Measurements from ENCODE around the gene TUBGCP6. TPM values are rescaled to one million over a fixed set of nuclear protein-coding genes. Genes with fewer than 3 reads are reported as not detected.

TUBGCP6 gene
- total and polyA plus RNA-seq, 10 of the 15 experiments (the other 5 are each of a cell fraction or from before 2014, with no cell fraction given) = 0.74 to 41.4 (median 19.4) TPM

DNA sequence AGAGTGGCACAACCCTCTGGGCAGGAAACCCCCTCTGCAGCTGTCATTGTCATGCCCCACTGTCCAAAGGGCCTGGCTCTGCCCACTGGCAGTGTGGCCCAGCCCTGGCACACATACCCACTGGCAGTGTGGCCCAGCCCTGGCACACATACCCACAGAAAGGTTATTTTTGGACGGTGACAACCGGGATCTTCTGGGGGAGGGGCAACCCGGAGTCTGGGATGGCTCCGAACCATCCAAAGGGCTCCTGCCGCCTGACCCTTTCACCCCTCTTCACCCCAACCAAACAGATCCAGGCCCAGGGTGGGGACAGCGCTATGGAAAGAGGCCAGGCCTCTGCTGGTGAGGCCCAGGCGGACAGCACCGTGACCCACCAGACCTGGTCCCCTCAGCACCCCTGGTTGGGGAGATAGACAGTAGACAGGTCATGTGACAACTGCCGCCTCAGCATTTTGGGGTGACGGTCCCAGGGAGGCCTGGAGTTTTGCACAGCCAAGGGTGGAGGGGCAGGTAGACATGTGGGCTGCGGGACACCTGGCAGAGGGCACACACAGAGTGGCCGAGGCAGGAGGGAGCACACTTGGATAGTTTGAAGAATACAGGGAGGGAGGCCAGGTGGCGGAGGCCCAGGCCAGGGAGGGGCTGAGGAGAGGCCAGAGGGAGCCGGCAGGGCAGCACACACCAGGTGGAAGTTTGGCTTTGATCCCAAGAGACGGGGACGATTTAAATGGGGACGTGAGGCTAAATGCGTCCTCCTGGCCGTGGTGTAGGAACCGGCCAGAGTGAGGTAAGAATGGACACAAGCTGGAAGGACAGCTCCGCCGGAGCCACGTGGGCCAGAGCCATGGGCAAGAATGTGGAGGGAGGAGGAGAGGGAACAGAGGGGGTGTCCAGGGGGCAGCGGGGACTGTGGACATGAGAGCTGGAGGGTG, 13.8 kb upstream of the TUBGCP6 start (continued):
- TF ChIP-seq, protein P1, sequence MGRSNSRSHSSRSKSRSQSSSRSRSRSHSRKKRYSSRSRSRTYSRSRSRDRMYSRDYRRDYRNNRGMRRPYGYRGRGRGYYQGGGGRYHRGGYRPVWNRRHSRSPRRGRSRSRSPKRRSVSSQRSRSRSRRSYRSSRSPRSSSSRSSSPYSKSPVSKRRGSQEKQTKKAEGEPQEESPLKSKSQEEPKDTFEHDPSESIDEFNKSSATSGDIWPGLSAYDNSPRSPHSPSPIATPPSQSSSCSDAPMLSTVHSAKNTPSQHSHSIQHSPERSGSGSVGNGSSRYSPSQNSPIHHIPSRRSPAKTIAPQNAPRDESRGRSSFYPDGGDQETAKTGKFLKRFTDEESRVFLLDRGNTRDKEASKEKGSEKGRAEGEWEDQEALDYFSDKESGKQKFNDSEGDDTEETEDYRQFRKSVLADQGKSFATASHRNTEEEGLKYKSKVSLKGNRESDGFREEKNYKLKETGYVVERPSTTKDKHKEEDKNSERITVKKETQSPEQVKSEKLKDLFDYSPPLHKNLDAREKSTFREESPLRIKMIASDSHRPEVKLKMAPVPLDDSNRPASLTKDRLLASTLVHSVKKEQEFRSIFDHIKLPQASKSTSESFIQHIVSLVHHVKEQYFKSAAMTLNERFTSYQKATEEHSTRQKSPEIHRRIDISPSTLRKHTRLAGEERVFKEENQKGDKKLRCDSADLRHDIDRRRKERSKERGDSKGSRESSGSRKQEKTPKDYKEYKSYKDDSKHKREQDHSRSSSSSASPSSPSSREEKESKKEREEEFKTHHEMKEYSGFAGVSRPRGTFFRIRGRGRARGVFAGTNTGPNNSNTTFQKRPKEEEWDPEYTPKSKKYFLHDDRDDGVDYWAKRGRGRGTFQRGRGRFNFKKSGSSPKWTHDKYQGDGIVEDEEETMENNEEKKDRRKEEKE (IDR thresholded peaks at IDR 0.05) = no peak
- no peak for TF ChIP-seq HCFC1 (IDR thresholded peaks at IDR 0.05; ENCODE audit: low read length)
- no peak for TF ChIP-seq CHD1 (IDR thresholded peaks at IDR 0.05; ENCODE audit: low read depth, low read length)
- no peak for TF ChIP-seq SUZ12 (IDR thresholded peaks at IDR 0.05; ENCODE audit: unreplicated experiment)
- no peak for TF ChIP-seq ZZZ3 (IDR thresholded peaks at IDR 0.05; ENCODE audit: control insufficient read depth, insufficient read length, low read depth)
- no peak for TF ChIP-seq FOXM1 (IDR thresholded peaks at IDR 0.05; ENCODE audit: low read depth, low read length)
- TF ChIP-seq SUPT20H (IDR thresholded peaks at IDR 0.05; ENCODE audit: borderline replicate concordance, control insufficient read depth, low read depth, low read length) = no peak
- no peak for TF ChIP-seq IKZF1 (conservative IDR thresholded peaks at IDR 0.05)
- TF ChIP-seq, protein P2, sequence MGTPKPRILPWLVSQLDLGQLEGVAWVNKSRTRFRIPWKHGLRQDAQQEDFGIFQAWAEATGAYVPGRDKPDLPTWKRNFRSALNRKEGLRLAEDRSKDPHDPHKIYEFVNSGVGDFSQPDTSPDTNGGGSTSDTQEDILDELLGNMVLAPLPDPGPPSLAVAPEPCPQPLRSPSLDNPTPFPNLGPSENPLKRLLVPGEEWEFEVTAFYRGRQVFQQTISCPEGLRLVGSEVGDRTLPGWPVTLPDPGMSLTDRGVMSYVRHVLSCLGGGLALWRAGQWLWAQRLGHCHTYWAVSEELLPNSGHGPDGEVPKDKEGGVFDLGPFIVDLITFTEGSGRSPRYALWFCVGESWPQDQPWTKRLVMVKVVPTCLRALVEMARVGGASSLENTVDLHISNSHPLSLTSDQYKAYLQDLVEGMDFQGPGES (IDR thresholded peaks at IDR 0.05) = no peak
